ENCODE measurements around the gene NAV1. TPM values are rescaled to one million over a fixed set of nuclear protein-coding genes. Genes with fewer than 3 reads are reported as not detected.
A peak's percentile ranks its signal among the peaks of the same experiment; 100 is the strongest.

Gene NAV1
- total and polyA plus RNA-seq, 9 of the 15 experiments (the other 6 are each of a cell fraction or from before 2014, with no cell fraction given): 0.91 to 16.8 (median 3.2) TPM

GRCh38 chr1:201568859-201569294, 29.9 kb downstream of the NAV1 start (continued):
- TF ChIP-seq REST (IDR thresholded peaks at IDR 0.05; ENCODE audit: borderline replicate concordance) (no peak), REST (CRISPR knock-in tag; IDR thresholded peaks at IDR 0.05; ENCODE audit: low read depth) (0 out of 2 replicates have a peak, but pooled peaks have one; percentile 40), ZNF592 (IDR thresholded peaks at IDR 0.05) (peak; percentile 62; the same call in 1 of the 2 replicates), ZBTB17 (CRISPR knock-in tag; IDR thresholded peaks at IDR 0.05) (peak; percentile 36; the same call in 1 of the 2 replicates), SIN3A (IDR thresholded peaks at IDR 0.05; ENCODE audit: borderline replicate concordance in 2 of 2, control insufficient read depth in 1 of 2, low read depth in 2 of 2, low read length in 2 of 2) (no peak), GABPA (tag; conservative IDR thresholded peaks at IDR 0.05; ENCODE audit: low read depth) (peak; percentile 33; the same call in 1 of the 2 replicates), ETV1 (tag; conservative IDR thresholded peaks at IDR 0.05; ENCODE audit: low read depth) (peak; percentile 43), SOX6 (IDR thresholded peaks at IDR 0.05) (no peak), PATZ1 (CRISPR knock-in tag; IDR thresholded peaks at IDR 0.05; ENCODE audit: borderline replicate concordance) (0 out of 2 replicates have a peak, but pooled peaks have one; percentile 55), ZFPM2 (CRISPR knock-in tag; IDR thresholded peaks at IDR 0.05) (0 out of 2 replicates have a peak, but pooled peaks have one; percentile 54)

Measured in K562 (cell line).